HG03432 (cell line): ENCODE results near the gene FLAD1.

Experiments used
- ATAC-seq: cut with Tn5 transposase; IDR thresholded peaks from one replicate; pipeline ENCODE4 v1.9.1; 2021; ENCODE audit warnings: mild to moderate bottlenecking, moderate library complexity; ENCODE audit not compliant: unreplicated experiment

Gene FLAD1

GRCh38 chr1:154951901-154952657, 31.1 kb upstream of the FLAD1 start:
- no peak for ATAC-seq

DNA sequence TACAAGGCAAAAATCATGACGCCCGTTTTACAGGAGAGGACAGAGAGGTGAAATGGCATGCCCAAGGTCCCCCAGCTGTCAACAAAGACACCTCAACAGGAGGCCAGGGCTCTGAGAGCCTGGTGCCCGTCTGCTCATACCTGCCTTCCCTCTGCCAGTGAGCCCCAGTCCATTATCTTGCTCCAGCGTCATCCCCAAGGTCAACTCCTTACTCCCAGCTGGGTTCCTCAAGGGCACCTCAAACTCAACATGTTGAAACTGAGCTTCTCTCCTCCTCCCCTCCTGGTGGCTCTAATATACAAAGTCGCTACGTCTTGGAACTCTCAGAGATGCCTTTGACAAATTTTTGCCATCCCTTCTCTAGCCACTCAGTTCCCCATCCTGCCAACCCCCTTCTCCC, 30.5 kb upstream of the FLAD1 start:
- ATAC-seq: no peak

GRCh38 chr1:154953611-154954038, 29.5 kb upstream of the FLAD1 start:
- ATAC-seq: no peak

GRCh38 chr1:154954541-154954940, 28.6 kb upstream of the FLAD1 start:
- ATAC-seq: no peak

DNA sequence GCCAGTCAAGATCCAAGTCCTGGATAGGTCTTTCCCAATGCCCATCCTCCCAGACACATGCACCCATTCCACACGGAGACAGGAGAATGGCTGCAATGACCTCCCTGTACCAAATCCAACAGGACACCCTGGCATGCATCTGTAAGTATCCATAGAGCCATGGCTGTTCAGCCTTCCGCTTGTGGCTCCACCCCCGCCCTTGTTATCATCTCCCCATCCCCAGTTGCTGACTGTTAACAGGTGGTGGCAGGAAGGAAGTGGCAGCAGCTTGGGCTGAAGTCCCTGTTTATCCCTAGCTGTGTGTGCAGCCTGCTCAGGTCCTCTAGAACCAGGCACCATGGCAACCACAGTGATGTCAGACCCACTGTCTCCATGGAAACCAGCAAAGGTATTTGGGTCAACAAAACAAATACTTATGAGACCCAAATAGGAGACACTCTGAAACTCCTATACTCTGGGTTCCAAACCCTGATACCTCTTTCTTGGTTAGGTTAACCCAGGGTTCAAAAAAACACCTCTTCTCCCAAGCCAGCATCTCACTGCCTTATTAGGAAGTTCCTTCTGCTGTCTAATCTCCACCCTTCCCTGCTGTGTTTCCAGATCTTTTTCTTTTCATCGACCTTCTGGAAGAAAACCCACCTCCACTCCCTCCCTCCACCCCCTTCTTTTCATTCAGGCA, 28.0 kb upstream of the FLAD1 start:
- peak; percentile 50 for ATAC-seq

DNA sequence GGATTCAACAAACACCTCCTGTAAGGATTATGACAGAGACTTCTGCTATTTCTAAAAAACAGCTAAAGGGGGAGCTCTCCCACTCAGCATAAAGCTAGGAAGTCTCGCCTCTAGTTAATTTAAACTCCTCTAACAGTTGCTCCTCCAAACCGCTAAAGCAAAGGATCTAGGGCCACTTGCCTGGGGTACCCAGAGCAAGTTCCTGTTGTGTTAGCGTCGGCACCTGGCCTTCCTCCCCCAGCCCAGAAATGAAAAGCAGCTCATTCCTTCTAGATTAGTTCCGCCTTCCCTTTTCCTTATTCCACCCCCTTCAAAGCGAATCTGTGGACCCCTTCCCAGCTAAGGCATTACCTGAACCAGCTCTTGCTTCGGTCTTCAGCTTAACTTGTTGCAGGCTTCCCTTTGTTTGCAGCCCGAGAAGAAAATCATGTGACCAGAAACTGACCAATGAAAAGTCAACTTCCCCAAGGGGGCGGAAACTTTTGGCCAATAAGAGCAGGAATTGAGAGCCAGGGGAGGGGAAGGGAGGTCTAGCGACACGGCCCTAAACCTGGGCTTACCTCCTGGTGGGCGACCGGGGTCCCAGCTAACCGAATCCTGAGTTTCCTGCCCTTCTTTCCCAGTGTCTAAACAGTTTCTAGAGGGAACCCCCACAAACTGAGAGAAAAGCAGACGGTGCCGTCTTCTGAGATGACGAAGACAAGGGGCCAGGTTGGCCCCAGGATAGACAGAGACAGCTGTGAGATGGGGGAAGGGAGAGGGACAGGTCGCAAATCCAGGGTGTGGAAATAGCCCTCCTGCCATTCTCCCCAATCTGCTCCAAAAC, 27.2 kb upstream of the FLAD1 start, which contains the start of gene PBXIP1:
TSS of gene PBXIP1 (minus strand) at position 382 of the 826 bp plus-strand sequence. CDS start 2,378 bp downstream, outside the sequence.
- peak; percentile 61 for ATAC-seq

GRCh38 chr1:154956544-154956941, 26.6 kb upstream of the FLAD1 start:
- ATAC-seq: no peak

DNA sequence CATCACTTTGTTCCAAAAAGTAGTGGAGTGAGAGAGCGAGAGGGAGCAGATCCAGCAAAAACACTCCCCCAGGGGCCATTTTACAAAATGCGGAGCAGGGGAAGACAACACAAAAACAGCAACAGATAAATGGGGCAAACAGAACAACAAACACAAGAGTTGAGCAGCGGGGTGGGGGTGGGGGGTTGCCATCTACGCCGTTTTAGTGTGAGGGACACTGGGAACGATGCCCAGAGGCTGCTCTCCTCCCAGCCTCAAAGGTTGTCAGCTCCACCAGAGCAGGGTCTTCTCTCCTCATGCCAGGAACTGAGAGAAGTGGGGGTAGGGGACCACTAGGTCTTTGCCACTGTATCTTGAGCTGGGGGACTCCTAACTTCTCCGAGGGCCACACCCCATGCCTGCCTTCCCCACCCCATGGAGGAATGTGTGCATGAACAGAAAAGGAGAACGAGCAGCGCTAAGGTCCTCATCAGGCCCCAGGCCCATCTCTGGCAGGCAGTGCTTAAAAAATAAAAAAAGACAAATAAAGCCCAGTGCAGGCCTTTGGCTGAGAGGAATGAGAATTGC, 26.0 kb upstream of the FLAD1 start:
- no peak for ATAC-seq

- no peak for ATAC-seq
These were observed 25.1 kb upstream of the FLAD1 start for GRCh38 chr1:154958036-154958435.

- no peak for ATAC-seq
These were observed 24.3 kb upstream of the FLAD1 start for GRCh38 chr1:154958681-154959425.

DNA sequence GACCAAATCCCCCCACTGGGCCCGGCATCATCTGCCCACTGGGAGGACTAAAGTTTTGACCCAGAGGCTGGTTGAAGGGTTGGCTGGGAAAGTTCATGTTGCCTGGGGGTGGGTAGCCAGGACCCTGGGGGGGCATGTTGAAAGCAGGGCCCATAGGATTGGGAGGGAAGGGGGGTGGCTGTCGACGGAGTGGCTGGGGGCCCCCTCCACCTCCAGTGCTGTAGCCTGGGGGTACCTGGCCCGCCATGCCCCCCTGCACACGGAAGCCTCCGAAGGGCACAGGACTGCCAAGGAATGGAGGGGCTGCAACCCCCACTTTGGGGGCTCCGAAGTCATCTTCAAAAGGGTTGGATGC, 23.7 kb upstream of the FLAD1 start:
- no peak for ATAC-seq

DNA sequence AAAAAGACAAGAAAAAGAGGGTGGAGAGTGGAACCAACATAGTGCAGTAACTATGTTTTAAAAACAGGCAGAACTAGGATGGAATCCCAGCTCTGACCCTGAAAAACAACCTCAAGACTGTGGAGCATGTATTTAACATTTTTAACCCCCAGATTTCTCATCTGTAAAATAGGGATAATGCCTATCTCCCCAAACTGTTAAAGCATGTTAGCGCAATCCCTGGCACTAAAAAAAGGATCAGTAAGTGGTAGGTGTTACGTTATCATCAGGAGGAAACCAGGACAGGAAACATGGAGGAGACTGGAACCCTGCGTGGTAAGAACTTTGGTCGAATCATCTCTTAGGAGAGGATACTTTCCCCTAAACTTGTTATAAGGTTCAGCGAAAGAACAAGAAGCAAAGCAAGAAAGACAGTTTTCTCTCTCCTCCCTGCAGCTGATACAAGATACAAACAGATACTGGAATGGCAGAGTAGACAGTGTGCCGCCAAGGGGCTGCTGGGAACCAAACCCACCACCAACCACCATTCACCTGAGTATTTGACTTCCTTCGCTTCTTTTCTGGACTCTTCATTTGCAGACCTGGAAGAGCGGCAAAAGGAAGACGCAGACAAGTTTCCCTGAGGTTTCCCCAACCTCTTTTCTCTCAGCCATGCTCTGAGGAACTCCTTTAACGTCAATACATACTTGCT, 22.6 kb upstream of the FLAD1 start:
- ATAC-seq: no peak

- peak; percentile 77 for ATAC-seq
These were observed 21.7 kb upstream of the FLAD1 start, which contains the start of gene PYGO2 for GRCh38 chr1:154961207-154962155. Gene PYGO2 (minus strand): TSS chr1:154961782. CDS start chr1:154961576, 206 bp downstream.

GRCh38 chr1:154962156-154962749, 20.9 kb upstream of the FLAD1 start:
- peak; percentile 10 for ATAC-seq

GRCh38 chr1:154962795-154963330, 20.3 kb upstream of the FLAD1 start:
- no peak for ATAC-seq

GRCh38 chr1:154963643-154964042, 19.5 kb upstream of the FLAD1 start:
- ATAC-seq: no peak

- ATAC-seq: no peak
These were observed 18.8 kb upstream of the FLAD1 start for GRCh38 chr1:154964359-154964758.

DNA sequence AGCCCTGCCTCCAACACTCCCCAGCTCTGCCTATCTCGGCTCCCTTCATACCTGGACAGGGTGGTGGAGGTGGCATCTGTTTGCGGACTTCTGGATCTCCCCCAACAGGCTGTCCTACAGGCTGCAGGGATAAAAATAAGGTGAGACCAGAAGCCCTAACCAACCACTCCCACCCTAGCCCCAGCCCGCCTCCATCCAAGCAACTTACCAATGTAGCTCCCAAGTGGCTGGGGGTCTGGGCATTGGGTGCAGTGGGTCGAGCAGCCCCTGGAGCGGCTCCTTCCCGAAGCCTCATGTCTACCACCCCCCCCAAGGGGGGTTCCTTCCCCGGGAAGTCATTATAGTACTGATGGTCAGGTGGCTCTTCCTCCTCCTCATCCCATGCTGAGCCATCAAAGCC, 17.0 kb upstream of the FLAD1 start:
- no peak for ATAC-seq
